Testis (tissue), 2 donors: ENCODE data around the gene DIAPH1.

ENCODE experiments used
- CTCF ChIP-seq, 3 experiments: fragments of 450-650 bp in 2 of 3; fragments of 200-600 bp in 1 of 3; sonication (generic) in 1 of 3; IDR thresholded peaks; one replicate each; pipeline ENCODE4 v1.5.1; 2016 to 2019; ENCODE audit warnings: antibody characterized with exemption in 3 of 3, mild to moderate bottlenecking in 2 of 3, moderate library complexity in 1 of 3
- POLR2A ChIP-seq: fragments of 450-650 bp; IDR thresholded peaks from one replicate; pipeline ENCODE4 v1.6.1; 2017; ENCODE audit warnings: antibody characterized with exemption, mild to moderate bottlenecking, moderate library complexity

- TF ChIP-seq CTCF (IDR thresholded peaks at IDR 0.05) (no peak), POLR2A (no peak)
Observed at GRCh38 chr5:141476132-141476911, 142.5 kb downstream of the DIAPH1 start.
